Liver (tissue), 3 donors: ENCODE data around the gene HELZ2.

Source experiments
- ATF3 ChIP-seq: IDR thresholded peaks from 2 replicates; pipeline ENCODE4 v1.6.1; 2016; ENCODE audit warnings: antibody characterized with exemption
- EGR1 ChIP-seq, 2 donors: IDR thresholded peaks; 2 replicates each; pipeline ENCODE4 v1.6.1; 2016 to 2018; ENCODE audit warnings: antibody characterized with exemption in 2 of 2, low read depth in 2 of 2
- FOXA1 ChIP-seq: IDR thresholded peaks from 2 replicates; pipeline ENCODE4 v1.6.1; 2016; ENCODE audit warnings: antibody characterized with exemption
- GABPA ChIP-seq, 2 donors: IDR thresholded peaks in 1 of 2; conservative IDR thresholded peaks in 1 of 2; 2 replicates each; pipeline ENCODE4 v1.6.1; 2016; ENCODE audit warnings: antibody characterized with exemption in 2 of 2, mild to moderate bottlenecking in 1 of 2, moderate library complexity in 1 of 2
- JUND ChIP-seq, 2 donors: IDR thresholded peaks; 2 replicates each; pipeline ENCODE4 v1.6.1; 2016; ENCODE audit warnings: antibody characterized with exemption in 2 of 2
- RAD21 ChIP-seq, 2 donors: IDR thresholded peaks; 2 replicates each; pipeline ENCODE4 v1.6.1; 2016; ENCODE audit warnings: antibody characterized with exemption in 2 of 2, mild to moderate bottlenecking in 2 of 2
- TAF1 ChIP-seq: conservative IDR thresholded peaks from 2 replicates; pipeline ENCODE4 v1.6.1; 2016; ENCODE audit warnings: antibody characterized with exemption, mild to moderate bottlenecking
- TF ChIP-seq, protein P1 (sequence below): fragments of 150-350 bp; IDR thresholded peaks from 2 replicates; pipeline ENCODE4 v1.5.1; 2017; ENCODE audit warnings: improper control_type of control experiment, low read depth, low read length; ENCODE audit not compliant: missing input control
- donor health status: healthy.
- donor health status: healthy.

GRCh38 chr20:63620991-63621390 is 47.0 kb upstream of the HELZ2 start:
- TF ChIP-seq JUND (IDR thresholded peaks at IDR 0.05), result no peak
- TF ChIP-seq RAD21 (IDR thresholded peaks at IDR 0.05), result no peak
- TF ChIP-seq ATF3, result no peak
- TF ChIP-seq, protein P1, sequence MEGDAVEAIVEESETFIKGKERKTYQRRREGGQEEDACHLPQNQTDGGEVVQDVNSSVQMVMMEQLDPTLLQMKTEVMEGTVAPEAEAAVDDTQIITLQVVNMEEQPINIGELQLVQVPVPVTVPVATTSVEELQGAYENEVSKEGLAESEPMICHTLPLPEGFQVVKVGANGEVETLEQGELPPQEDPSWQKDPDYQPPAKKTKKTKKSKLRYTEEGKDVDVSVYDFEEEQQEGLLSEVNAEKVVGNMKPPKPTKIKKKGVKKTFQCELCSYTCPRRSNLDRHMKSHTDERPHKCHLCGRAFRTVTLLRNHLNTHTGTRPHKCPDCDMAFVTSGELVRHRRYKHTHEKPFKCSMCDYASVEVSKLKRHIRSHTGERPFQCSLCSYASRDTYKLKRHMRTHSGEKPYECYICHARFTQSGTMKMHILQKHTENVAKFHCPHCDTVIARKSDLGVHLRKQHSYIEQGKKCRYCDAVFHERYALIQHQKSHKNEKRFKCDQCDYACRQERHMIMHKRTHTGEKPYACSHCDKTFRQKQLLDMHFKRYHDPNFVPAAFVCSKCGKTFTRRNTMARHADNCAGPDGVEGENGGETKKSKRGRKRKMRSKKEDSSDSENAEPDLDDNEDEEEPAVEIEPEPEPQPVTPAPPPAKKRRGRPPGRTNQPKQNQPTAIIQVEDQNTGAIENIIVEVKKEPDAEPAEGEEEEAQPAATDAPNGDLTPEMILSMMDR, result no peak
- no peak for TF ChIP-seq GABPA (IDR thresholded peaks at IDR 0.05 in 1 of 2, conservative IDR thresholded peaks at IDR 0.05 in 1 of 2)
- no peak for TF ChIP-seq FOXA1
- no peak for TF ChIP-seq EGR1 (IDR thresholded peaks at IDR 0.05; ENCODE audit: low read depth in 2 of 2)
- no peak for TF ChIP-seq TAF1
